Measurements from ENCODE around the gene DNER.

Gene DNER

GRCh38 chr2:229665158-229665557 lies 49.2 kb downstream of the DNER start:
- no peak for DNase-seq

- DNase-seq: no peak
Observed at GRCh38 chr2:229661478-229661877, 52.9 kb downstream of the DNER start.

GRCh38 chr2:229660951-229661350 lies 53.4 kb downstream of the DNER start:
- DNase-seq: no peak

GRCh38 chr2:229660391-229660790 lies 54.0 kb downstream of the DNER start:
- DNase-seq: no peak

- DNase-seq: no peak
Observed at GRCh38 chr2:229658004-229658403, 56.4 kb downstream of the DNER start.

- DNase-seq: no peak
Observed at GRCh38 chr2:229654437-229654836, 59.9 kb downstream of the DNER start.

GRCh38 chr2:229653531-229653930 lies 60.8 kb downstream of the DNER start:
- no peak for DNase-seq

- DNase-seq: no peak
Observed at GRCh38 chr2:229652796-229653195, 61.6 kb downstream of the DNER start.

GRCh38 chr2:229650901-229651300 lies 63.5 kb downstream of the DNER start:
- no peak for DNase-seq

GRCh38 chr2:229650059-229650458 lies 64.3 kb downstream of the DNER start:
- DNase-seq: no peak

- no peak for DNase-seq
Observed at GRCh38 chr2:229646186-229646723, 68.1 kb downstream of the DNER start.

- no peak for DNase-seq
Observed at GRCh38 chr2:229642371-229642770, 72.0 kb downstream of the DNER start.

GRCh38 chr2:229641676-229642075 lies 72.7 kb downstream of the DNER start:
- DNase-seq: no peak

GRCh38 chr2:229640636-229641035 lies 73.7 kb downstream of the DNER start:
- DNase-seq: no peak

- DNase-seq: no peak
Observed at GRCh38 chr2:229636571-229636970, 77.8 kb downstream of the DNER start.

GRCh38 chr2:229635371-229635680 lies 79.0 kb downstream of the DNER start:
- DNase-seq: no peak

- no peak for DNase-seq
Observed at GRCh38 chr2:229634601-229635370, 79.6 kb downstream of the DNER start.

- DNase-seq: no peak
Observed at GRCh38 chr2:229633556-229633955, 80.8 kb downstream of the DNER start.

GRCh38 chr2:229629039-229629438 lies 85.3 kb downstream of the DNER start:
- DNase-seq: no peak

GRCh38 chr2:229627728-229628127 lies 86.6 kb downstream of the DNER start:
- DNase-seq: no peak

GRCh38 chr2:229622495-229623355 lies 91.6 kb downstream of the DNER start:
- no peak for DNase-seq

- DNase-seq: no peak
Observed at GRCh38 chr2:229620759-229621158, 93.6 kb downstream of the DNER start.

GRCh38 chr2:229620289-229620688 lies 94.1 kb downstream of the DNER start:
- DNase-seq: no peak

GRCh38 chr2:229616433-229616832 lies 97.9 kb downstream of the DNER start:
- DNase-seq: no peak

Data from CD4-positive, alpha-beta T cell treated with Interferon alpha-2 for 1 hour (primary cell).